Thyroid gland (tissue), 4 donors: ENCODE results near the gene VSIG2. TPM values are rescaled to one million over a fixed set of nuclear protein-coding genes. Genes with fewer than 3 reads are reported as not detected.

Source experiments
- DNase-seq, 2 donors: peaks; one replicate each; pipeline ENCODE4 v3.0.0-alpha.2; 2019
- H3K27ac ChIP-seq, 3 donors: fragments of 200-600 bp; sonication (generic); 1 replicate in 2 of 3; 2 replicates in 1 of 3; pipeline ENCODE4 v1.5.1; 2016 to 2019; ENCODE audit warnings: mild to moderate bottlenecking in 1 of 3, moderate library complexity in 1 of 3
- H3K27me3 ChIP-seq: fragments of 200-600 bp; sonication (generic); one replicate; pipeline ENCODE4 v1.5.1; 2019
- H3K36me3 ChIP-seq, 2 donors: fragments of 200-600 bp; sonication (generic); one replicate each; pipeline ENCODE4 v1.5.1; 2016 to 2019
- H3K4me1 ChIP-seq, 2 donors: fragments of 200-600 bp; sonication (generic); one replicate each; pipeline ENCODE4 v1.5.1; 2017 to 2019
- H3K4me3 ChIP-seq, 3 donors: fragments of 200-600 bp; sonication (generic); replicated peaks in 1 of 3; 1 replicate in 2 of 3; 2 replicates in 1 of 3; pipeline ENCODE4 v1.5.1; 2016; ENCODE audit warnings: mild to moderate bottlenecking in 1 of 3
- H3K9me3 ChIP-seq: fragments of 200-600 bp; sonication (generic); one replicate; pipeline ENCODE4 v1.5.1; 2017
- CTCF ChIP-seq, 6 experiments: fragments of 200-600 bp in 3 of 6; fragments of 450-650 bp in 3 of 6; sonication (generic) in 3 of 6; IDR thresholded peaks; one replicate each; pipeline ENCODE4 v1.5.1; 2016 to 2019; ENCODE audit warnings: antibody characterized with exemption in 6 of 6, mild to moderate bottlenecking in 2 of 6, inconsistent platforms in 1 of 6, moderate library complexity in 1 of 6
- POLR2A ChIP-seq, 2 donors: fragments of 450-650 bp; IDR thresholded peaks; one replicate each; pipeline ENCODE4 v1.6.1; 2017; ENCODE audit warnings: antibody characterized with exemption in 2 of 2, mild to moderate bottlenecking in 2 of 2, moderate library complexity in 1 of 2
- WGBS, 2 donors: methylation state at CpG; one replicate each; pipeline ENCODE4 v1.1.5; 2017; 5-methylcytosine and 5-hydroxymethylcytosine counted together
- intact Hi-C: fragments of 100-400 bp; cut with DNase I; formaldehyde crosslinking; loops from one replicate; pipeline ENCODE4 v1.15.1; 2023
- total RNA-seq, 4 donors: library from RNA; depleted of rRNA; stranded (reverse); fragments of >200 nt; gene quantifications; one replicate each; pipeline ENCODE4 v1.2.3, GENCODE V29; 2016

VSIG2 gene
- total RNA-seq, 4 donors from 2014 or later = 23.7 to 54.5 (median 28.8) TPM

GRCh38 chr11:124798991-124799347, 46.9 kb upstream of the VSIG2 start:
- Histone ChIP-seq H3K4me3 (peak overlapping the region; percentile 54 to 86 (median 72)), H3K9me3 (no peaks in the 10 kb centered on the region), H3K27ac (peak overlapping the region; percentile 95 to 98 (median 98)), H3K36me3 (no peaks in the 10 kb centered on the region), H3K4me1 (peaks cover 28 to 33% of the 10 kb centered on the region in 2 donors), H3K27me3 (no peaks in the 10 kb centered on the region)
- TF ChIP-seq CTCF (IDR thresholded peaks at IDR 0.05) (no peak), POLR2A (IDR thresholded peaks at IDR 0.05) (no peak)
- peak; percentile 28 to 56 for DNase-seq
- WGBS, 2 donors = 2% methylated on average over 8 of the region's 8 CpGs
- intact Hi-C loops = loop anchor here (5.0 to 10.0 kb wide), 2 partner anchors 37 to 54 kb away; partner anchors contain the start of gene ESAM

- no peak overlapping the region for H3K4me3 ChIP-seq
- TF ChIP-seq POLR2A (IDR thresholded peaks at IDR 0.05) (no peak), CTCF (IDR thresholded peaks at IDR 0.05) (no peak)
- intact Hi-C loops = loop anchor here (5.0 to 10.0 kb wide), 2 partner anchors 34 to 52 kb away; partner anchors contain the start of gene ESAM
- H3K27me3 ChIP-seq = no peaks in the 10 kb centered on the region
- no peaks in the 10 kb centered on the region for H3K36me3 ChIP-seq
- DNase-seq = no peak
- 88 to 95% methylated on average over 3 of the region's 3 CpGs for WGBS, 2 donors
- H3K27ac ChIP-seq = peak overlapping the region in 1 of 3 donors; percentile 95
- no peaks in the 10 kb centered on the region for H3K9me3 ChIP-seq
- H3K4me1 ChIP-seq = peaks cover 41 to 50% of the 10 kb centered on the region in 2 donors
Measured at GRCh38 chr11:124796312-124796711, 44.3 kb upstream of the VSIG2 start.

- Histone ChIP-seq H3K4me3 (no peak overlapping the region), H3K27ac (peak overlapping the region in 1 of 3 donors; percentile 14), H3K27me3 (no peaks in the 10 kb centered on the region), H3K36me3 (no peaks in the 10 kb centered on the region), H3K9me3 (no peaks in the 10 kb centered on the region), H3K4me1 (peaks cover 39 to 46% of the 10 kb centered on the region in 2 donors)
- peak; percentile 37 to 44 for DNase-seq
- intact Hi-C loops = loop anchor here (5.0 to 10.0 kb wide), 2 partner anchors 49 to 126 kb away; no protein-coding TSS in a partner anchor
- 87 to 92% methylated on average over 2 of the region's 2 CpGs for WGBS, 2 donors
- TF ChIP-seq CTCF (IDR thresholded peaks at IDR 0.05) (peak; percentile 32 to 86 (median 69)), POLR2A (IDR thresholded peaks at IDR 0.05) (no peak)
Measured at GRCh38 chr11:124793466-124794278, 41.6 kb upstream of the VSIG2 start.

- no peaks in the 10 kb centered on the region for H3K27me3 ChIP-seq
- peaks cover 24 to 29% of the 10 kb centered on the region in 2 donors for H3K4me1 ChIP-seq
- intact Hi-C loops = loop anchor here (5.0 to 10.0 kb wide), 2 partner anchors 47 to 124 kb away; no protein-coding TSS in a partner anchor
- no peaks in the 10 kb centered on the region for H3K36me3 ChIP-seq
- 94 to 95% methylated on average over 4 of the region's 4 CpGs for WGBS, 2 donors
- no peak for DNase-seq
- TF ChIP-seq CTCF (IDR thresholded peaks at IDR 0.05) = no peak
- TF ChIP-seq POLR2A (IDR thresholded peaks at IDR 0.05) = no peak
- no peak overlapping the region for H3K27ac ChIP-seq
- no peak overlapping the region for H3K4me3 ChIP-seq
- H3K9me3 ChIP-seq = no peaks in the 10 kb centered on the region
Measured at GRCh38 chr11:124791626-124792341, 39.7 kb upstream of the VSIG2 start.
